HG02571 (cell line): ENCODE results near the gene ERCC6L2.

ENCODE experiments used
- ATAC-seq: cut with Tn5 transposase; IDR thresholded peaks from one replicate; pipeline ENCODE4 v1.9.1; 2021; ENCODE audit warnings: mild to moderate bottlenecking, moderate library complexity; ENCODE audit not compliant: unreplicated experiment

ERCC6L2 gene

DNA sequence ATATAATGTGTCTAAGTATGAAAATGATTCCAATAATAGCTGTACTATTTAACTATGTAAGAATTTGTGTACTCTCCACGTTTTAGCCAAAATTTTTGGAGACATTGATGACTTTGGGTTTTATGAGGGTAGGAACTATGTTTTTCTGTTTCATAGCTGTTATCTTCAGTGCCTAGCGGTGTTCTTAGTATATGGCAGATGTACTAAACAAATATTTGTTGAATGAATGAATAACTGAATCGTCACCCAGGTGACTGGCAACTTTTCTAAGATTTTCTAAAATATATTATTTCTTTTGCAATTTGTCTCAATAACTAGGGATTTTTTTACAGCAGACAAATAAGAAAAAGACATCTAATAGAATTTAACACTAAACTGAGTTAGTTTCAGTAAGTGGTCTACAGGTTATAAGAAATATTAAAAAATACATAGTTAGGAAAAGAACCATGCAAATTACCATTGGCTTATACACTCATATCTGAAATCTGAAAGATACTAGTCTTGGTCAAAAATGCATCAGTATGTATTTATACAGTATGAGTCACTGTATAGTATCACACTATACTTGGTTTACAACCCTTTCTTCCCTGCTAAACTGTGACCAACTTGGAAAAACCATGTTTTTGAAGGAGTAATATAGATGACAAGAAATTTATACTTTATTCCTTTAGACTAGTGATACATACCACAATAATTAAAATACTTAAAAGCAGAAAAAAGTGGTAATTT lies 10.5 kb upstream of the ERCC6L2 start:
- no peak for ATAC-seq

- no peak for ATAC-seq
Observed at GRCh38 chr9:95870352-95870751, 5.1 kb upstream of the ERCC6L2 start.

- ATAC-seq = no peak
Observed at GRCh38 chr9:95870906-95871305, 4.6 kb upstream of the ERCC6L2 start.

GRCh38 chr9:95874303-95874988 lies 1.0 kb upstream of the ERCC6L2 start:
- ATAC-seq = no peak

GRCh38 chr9:95874989-95875304 lies 544 bp upstream of the ERCC6L2 start:
- no peak for ATAC-seq

DNA sequence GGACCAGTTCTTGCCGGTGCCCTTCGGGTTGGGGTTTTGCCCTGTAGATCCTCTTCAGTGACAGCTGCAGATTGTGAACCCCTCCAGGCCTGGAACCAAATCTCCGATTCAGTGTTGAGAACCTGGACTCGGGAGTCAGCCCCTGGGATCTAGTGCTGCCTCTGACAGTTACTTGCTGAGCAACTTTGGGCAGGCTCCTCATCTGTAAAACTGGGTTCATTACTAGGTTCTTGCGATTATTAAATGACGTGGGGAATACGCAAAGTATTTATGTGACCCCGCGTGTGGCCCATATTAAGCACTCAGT lies 600 bp downstream of the ERCC6L2 start:
- no peak for ATAC-seq

DNA sequence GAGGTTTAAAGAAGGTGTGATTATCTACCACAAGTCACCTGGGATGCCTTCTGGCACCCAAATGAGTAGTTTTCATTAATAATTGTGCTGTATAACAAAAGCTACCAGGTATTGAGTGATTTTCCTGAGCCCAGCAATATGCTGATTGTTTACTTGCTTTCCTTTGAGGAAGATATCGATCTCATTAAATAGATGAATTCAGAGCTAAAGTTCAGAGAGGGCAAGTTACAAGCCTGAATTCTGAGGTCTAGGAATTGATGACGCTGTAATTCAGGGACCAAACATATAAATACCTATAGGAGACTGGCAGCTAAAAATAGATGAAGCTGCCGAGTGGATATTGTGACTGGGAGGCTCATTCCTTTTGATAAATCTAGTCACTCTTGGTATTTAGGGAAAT lies 1.1 kb downstream of the ERCC6L2 start:
- no peak for ATAC-seq

DNA sequence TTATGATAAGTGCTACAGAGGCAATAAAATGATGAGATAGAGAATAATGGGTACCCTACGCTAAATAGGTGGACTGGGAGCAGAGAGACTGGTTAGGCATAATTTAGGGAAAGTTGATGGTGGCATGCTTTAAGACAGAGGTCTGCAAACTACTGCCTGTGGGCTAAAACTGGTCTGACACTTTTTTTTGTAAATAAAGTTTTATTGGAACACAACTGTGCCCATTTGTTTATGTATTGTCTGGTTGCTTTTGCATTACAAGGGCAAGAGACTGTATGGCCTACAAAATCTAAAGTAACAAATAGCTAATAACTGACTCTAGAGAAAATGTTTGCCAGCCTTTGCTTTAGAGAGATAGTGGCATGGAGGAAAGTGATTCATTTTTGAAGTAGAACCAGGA lies 2.5 kb downstream of the ERCC6L2 start:
- no peak for ATAC-seq

DNA sequence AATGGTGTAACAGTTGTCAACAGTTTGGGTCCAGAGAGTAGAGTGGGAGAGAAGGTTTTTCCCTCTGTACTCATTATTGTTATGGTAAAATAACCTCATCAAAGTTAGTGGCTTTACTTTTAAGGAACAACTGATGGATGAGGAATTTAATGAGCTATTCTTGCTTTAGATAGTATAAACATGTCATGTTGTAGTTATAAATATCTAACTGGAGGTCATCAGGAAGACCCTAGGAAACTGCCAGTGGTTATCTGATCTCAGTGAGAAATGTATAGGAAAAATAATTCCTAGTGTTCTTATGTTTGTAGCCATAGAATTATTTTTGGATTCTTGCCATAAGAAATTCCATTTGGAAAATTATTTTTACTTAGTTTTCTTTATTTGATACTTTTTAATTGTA lies 4.1 kb downstream of the ERCC6L2 start:
- ATAC-seq = no peak

DNA sequence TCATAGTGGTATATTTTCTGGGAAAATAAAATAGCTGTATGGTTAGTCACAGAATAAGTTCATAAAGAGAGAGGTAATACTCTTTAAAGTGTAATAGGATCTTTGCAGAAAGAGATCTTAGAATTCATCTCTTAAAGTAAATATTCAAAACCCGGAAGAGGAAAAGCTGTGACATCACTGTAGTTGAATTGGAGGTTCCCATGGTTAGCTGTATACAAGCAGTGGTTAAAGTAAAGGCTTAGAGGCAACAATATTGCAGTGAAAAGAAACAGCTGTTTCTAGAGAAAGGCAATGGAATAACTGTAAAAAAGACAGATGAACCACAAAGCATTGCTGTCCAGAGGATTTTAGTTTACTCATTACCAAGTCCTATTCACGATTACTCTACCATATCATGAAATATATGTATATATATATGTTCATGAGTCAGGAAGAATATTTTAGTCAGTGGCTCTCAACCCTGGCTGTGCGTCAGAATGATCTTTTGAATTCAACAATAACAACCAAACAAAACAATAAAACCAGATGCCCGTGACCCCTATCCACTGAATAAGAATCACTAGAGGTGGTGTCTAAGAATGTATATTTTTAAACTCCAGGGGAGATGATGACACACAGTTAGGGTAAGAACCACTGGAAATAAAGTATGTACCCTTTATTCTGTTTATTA lies 4.7 kb downstream of the ERCC6L2 start:
- no peak for ATAC-seq

DNA sequence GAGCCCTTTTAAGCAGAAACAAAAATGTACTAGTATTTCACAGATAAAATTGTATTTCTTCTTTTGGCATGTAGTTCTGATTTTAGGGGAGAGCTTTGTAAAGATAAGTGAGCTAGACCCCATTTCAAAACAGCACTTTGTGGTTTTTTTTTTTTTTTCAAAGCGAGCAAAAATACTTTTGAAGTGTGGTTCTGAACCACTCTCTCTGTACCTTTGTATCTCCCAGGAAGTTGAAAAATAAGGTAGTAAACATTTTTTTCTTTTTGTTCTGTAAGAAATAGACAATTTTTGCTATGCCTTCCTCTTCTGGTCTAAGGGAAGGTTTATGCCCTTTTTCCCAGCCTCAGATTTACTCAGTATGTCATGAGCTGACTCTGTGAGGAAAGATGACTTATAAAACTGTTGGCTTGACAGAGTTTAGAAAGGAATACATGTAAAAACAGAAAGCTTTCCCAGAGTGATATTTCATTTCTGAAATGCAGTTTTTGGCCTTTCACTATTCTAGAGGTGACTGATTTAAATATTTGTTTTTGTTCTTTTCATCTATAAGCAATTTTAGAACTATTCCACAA lies 12.5 kb downstream of the ERCC6L2 start:
- no peak for ATAC-seq

GRCh38 chr9:95890594-95890993 lies 15.1 kb downstream of the ERCC6L2 start:
- ATAC-seq = no peak

DNA sequence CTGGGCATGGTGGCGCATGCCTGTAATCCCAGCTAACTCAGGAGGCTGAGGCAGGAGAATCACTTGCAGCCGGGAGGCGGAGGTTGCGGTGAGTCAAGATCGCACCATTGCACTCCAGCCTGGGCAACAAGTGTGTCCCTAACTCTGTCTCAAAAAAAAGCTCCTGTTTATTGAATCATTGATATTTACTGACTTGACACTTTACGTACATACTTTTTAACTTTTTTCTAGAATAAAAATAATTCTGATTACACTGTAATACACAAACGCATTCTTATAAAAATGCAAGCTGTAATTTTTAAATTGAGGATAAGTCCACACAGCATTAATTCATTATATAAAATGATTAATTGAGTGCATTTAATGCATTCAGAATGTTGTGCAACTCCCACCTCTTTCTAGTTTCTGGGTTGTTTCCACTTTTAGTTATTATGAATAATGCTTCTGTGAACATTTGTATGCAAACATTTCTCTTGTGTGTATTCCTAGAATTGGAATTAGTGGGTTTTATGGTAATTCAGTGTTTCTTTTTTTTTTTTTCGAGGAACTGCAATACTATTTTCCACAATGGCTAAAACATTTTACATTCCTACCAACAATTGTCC lies 15.7 kb downstream of the ERCC6L2 start:
- ATAC-seq = no peak

GRCh38 chr9:95892690-95893089 lies 17.2 kb downstream of the ERCC6L2 start:
- no peak for ATAC-seq

GRCh38 chr9:95896580-95896979 lies 21.1 kb downstream of the ERCC6L2 start:
- ATAC-seq = no peak

DNA sequence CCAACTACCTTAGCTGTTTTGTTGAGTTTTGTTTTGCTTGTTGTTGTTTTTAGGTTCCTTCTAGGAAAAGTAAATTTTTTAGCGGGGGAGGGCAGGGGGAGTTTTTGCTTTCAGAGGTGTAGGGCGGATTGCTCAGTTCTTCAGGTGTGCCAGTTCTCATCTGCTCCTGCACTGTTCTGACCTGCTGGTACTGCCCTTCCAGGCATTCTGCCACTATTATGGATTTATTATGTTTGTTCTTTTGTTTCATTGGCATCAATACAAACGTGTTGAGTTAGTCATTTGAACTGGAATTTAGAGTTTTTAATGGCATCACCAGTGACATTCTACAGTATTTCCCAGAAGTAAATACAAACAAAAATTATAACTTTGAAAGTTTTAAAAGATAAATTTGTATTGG lies 26.0 kb downstream of the ERCC6L2 start:
- ATAC-seq = no peak

GRCh38 chr9:95903398-95903797 lies 27.9 kb downstream of the ERCC6L2 start:
- ATAC-seq = no peak

DNA sequence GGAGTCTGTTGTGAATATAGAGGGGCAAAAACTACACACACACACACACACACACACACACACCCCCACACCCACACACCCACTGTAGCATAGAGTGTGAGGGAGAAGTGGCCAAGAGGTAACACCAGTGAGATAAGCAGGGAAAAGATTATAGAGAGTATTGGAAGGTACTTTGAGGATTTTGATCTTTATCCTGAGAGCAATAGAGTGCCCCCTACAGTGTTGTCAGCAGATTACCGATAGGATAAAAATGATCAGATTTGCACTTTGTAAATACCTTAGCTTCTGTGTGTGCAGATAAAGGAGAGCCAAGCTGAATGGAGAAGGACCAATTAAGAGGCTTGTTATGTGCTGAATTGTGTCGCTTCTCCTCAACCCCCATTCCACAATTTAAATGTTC lies 32.3 kb downstream of the ERCC6L2 start:
- no peak for ATAC-seq

GRCh38 chr9:95910023-95910707 lies 34.7 kb downstream of the ERCC6L2 start:
- ATAC-seq = no peak

GRCh38 chr9:95910770-95911340 lies 35.4 kb downstream of the ERCC6L2 start:
- no peak for ATAC-seq

- no peak for ATAC-seq
Observed at GRCh38 chr9:95912773-95913172, 37.3 kb downstream of the ERCC6L2 start.
